Measurements from ENCODE around the gene SERTAD1.
"Not testable (repeated sequence)": the region's sequence is repeated elsewhere in the genome, so short reads cannot be mapped to it uniquely, and the experiment has no call there.

SERTAD1 gene

DNA sequence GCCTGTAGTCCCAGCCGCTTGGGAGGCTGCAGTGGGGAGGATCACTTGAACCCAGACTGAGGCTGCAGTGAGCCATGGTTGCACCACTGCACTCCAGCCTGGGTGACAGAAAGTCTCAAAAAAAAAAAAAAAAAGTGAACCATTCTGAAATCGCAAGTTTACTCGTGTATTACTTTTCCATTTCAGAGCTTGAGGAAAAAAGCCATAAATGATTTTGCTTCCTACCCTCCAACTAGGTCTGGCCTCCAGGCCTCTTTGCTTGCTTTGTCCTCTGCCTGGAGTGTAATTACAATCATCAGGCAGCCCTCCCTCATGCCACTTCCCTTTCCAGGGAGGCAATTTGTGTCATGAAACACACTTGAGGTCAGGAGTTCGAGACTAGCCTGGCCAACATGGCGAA, 31.3 kb upstream of the SERTAD1 start:
- Histone ChIP-seq H2AFZ (ENCODE audit: low read length) (no peak overlapping the region), H3K27ac (ENCODE audit: low read depth, low read length, poor library complexity, severe bottlenecking) (no peak overlapping the region), H3K9me2 (ENCODE audit: low read depth, low read length) (no peaks in the 10 kb centered on the region), H3F3A (ENCODE audit: insufficient read depth, low read length) (no peaks in the 10 kb centered on the region), H3K4me1 (ENCODE audit: insufficient read depth, low read length, severe bottlenecking) (peaks cover 4% of the 10 kb centered on the region), H3K36me3 (ENCODE audit: insufficient read depth, low read length) (no peaks in the 10 kb centered on the region), H3K4me3 (ENCODE audit: low read depth, low read length, poor library complexity, severe bottlenecking) (no peak overlapping the region), H3K27me3 (ENCODE audit: insufficient read depth, low read length) (no peaks in the 10 kb centered on the region), H3K4me2 (ENCODE audit: low read length) (no peak overlapping the region), H4K20me1 (ENCODE audit: insufficient read depth, low read length) (no peaks in the 10 kb centered on the region), H3K9ac (ENCODE audit: low read length) (no peak overlapping the region), H3K79me2 (ENCODE audit: insufficient read depth, low read length) (no peaks in the 10 kb centered on the region), H3K9me3 (ENCODE audit: low read length) (no peaks in the 10 kb centered on the region)
- TF ChIP-seq CTCF (IDR thresholded peaks at IDR 0.05; ENCODE audit: low read length), result no peak
- TF ChIP-seq EZH2 (IDR thresholded peaks at IDR 0.05; ENCODE audit: borderline replicate concordance, low read length), result no peak

DNA sequence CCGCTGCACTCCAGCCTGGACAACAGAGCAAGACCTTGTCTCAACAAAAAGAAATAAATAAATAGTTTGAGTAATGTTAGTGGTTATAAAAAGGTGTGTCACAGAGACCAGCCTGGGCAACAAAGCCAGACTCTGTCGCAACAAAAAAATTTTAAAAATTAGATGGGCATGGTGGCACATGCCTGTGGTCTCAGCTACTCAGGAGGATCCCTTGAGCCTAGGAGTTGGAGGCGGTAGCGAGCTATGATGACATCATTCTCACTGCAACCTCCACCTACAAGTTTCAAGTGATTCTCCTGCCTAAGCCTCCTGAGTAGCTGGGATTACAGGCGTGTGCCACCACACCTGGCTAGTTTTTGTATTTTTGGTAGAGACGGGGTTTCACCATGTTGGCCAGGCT, 28.2 kb upstream of the SERTAD1 start:
- not testable (repeated sequence) for H3K9ac ChIP-seq (ENCODE audit: low read length); H3K27ac ChIP-seq (ENCODE audit: low read depth, low read length, poor library complexity, severe bottlenecking); H3K27me3 ChIP-seq (ENCODE audit: insufficient read depth, low read length); H3K9me2 ChIP-seq (ENCODE audit: low read depth, low read length); H4K20me1 ChIP-seq (ENCODE audit: insufficient read depth, low read length); H3K36me3 ChIP-seq (ENCODE audit: insufficient read depth, low read length); H3F3A ChIP-seq (ENCODE audit: insufficient read depth, low read length); H3K4me2 ChIP-seq (ENCODE audit: low read length); H2AFZ ChIP-seq (ENCODE audit: low read length); H3K9me3 ChIP-seq (ENCODE audit: low read length); H3K4me3 ChIP-seq (ENCODE audit: low read depth, low read length, poor library complexity, severe bottlenecking); H3K79me2 ChIP-seq (ENCODE audit: insufficient read depth, low read length); H3K4me1 ChIP-seq (ENCODE audit: insufficient read depth, low read length, severe bottlenecking)

- Histone ChIP-seq H2AFZ (ENCODE audit: low read length) (no peak overlapping the region), H3K79me2 (ENCODE audit: insufficient read depth, low read length) (no peaks in the 10 kb centered on the region), H3K27ac (ENCODE audit: low read depth, low read length, poor library complexity, severe bottlenecking) (no peak overlapping the region), H3K9me3 (ENCODE audit: low read length) (no peaks in the 10 kb centered on the region), H3K9ac (ENCODE audit: low read length) (no peak overlapping the region), H3K27me3 (ENCODE audit: insufficient read depth, low read length) (no peaks in the 10 kb centered on the region), H3K4me3 (ENCODE audit: low read depth, low read length, poor library complexity, severe bottlenecking) (no peak overlapping the region), H3K4me2 (ENCODE audit: low read length) (no peak overlapping the region), H3K4me1 (ENCODE audit: insufficient read depth, low read length, severe bottlenecking) (no peaks in the 10 kb centered on the region), H3F3A (ENCODE audit: insufficient read depth, low read length) (no peaks in the 10 kb centered on the region), H4K20me1 (ENCODE audit: insufficient read depth, low read length) (no peaks in the 10 kb centered on the region), H3K36me3 (ENCODE audit: insufficient read depth, low read length) (no peaks in the 10 kb centered on the region), H3K9me2 (ENCODE audit: low read depth, low read length) (no peaks in the 10 kb centered on the region)
- TF ChIP-seq CTCF (IDR thresholded peaks at IDR 0.05; ENCODE audit: low read length) (no peak), EZH2 (IDR thresholded peaks at IDR 0.05; ENCODE audit: borderline replicate concordance, low read length) (no peak)
Observed at GRCh38 chr19:40453151-40453735, 27.5 kb upstream of the SERTAD1 start.

GRCh38 chr19:40452016-40452415, 26.2 kb upstream of the SERTAD1 start:
- H3K4me2 ChIP-seq (ENCODE audit: low read length), result no peak overlapping the region
- H3K27ac ChIP-seq (ENCODE audit: low read depth, low read length, poor library complexity, severe bottlenecking), result no peak overlapping the region
- H2AFZ ChIP-seq (ENCODE audit: low read length), result no peak overlapping the region
- no peaks in the 10 kb centered on the region for H3K36me3 ChIP-seq (ENCODE audit: insufficient read depth, low read length)
- no peaks in the 10 kb centered on the region for H3K4me1 ChIP-seq (ENCODE audit: insufficient read depth, low read length, severe bottlenecking)
- H3K9me3 ChIP-seq (ENCODE audit: low read length), result no peaks in the 10 kb centered on the region
- H3F3A ChIP-seq (ENCODE audit: insufficient read depth, low read length), result no peaks in the 10 kb centered on the region
- no peaks in the 10 kb centered on the region for H3K9me2 ChIP-seq (ENCODE audit: low read depth, low read length)
- TF ChIP-seq EZH2 (IDR thresholded peaks at IDR 0.05; ENCODE audit: borderline replicate concordance, low read length), result no peak
- no peak for TF ChIP-seq CTCF (IDR thresholded peaks at IDR 0.05; ENCODE audit: low read length)
- no peak overlapping the region for H3K4me3 ChIP-seq (ENCODE audit: low read depth, low read length, poor library complexity, severe bottlenecking)
- no peak overlapping the region for H3K9ac ChIP-seq (ENCODE audit: low read length)
- no peaks in the 10 kb centered on the region for H3K79me2 ChIP-seq (ENCODE audit: insufficient read depth, low read length)
- H4K20me1 ChIP-seq (ENCODE audit: insufficient read depth, low read length), result no peaks in the 10 kb centered on the region
- no peaks in the 10 kb centered on the region for H3K27me3 ChIP-seq (ENCODE audit: insufficient read depth, low read length)

Data from OCI-LY1 (cell line).